Hematopoietic multipotent progenitor cell (in vitro differentiated cells): ENCODE results near the gene VASH2. TPM values are rescaled to one million over a fixed set of nuclear protein-coding genes. Genes with fewer than 3 reads are reported as not detected.

Experiments
- DNase-seq, 3 donors: peaks; one replicate each; pipeline ENCODE4 v3.0.0-alpha.2; 2011 to 2015; ENCODE audit warnings: low read depth in 2 of 3, low spot score in 2 of 3
- total RNA-seq: library from RNA; depleted of rRNA; stranded (reverse); fragments of >200 nt; gene quantifications from one replicate; pipeline ENCODE4 v1.2.3, GENCODE V29; 2012

Gene VASH2
- total RNA-seq, 1 donor, result 0.81 TPM

- peak in 1 of 3 donors; percentile 45 for DNase-seq
These were observed 21.7 kb upstream of the VASH2 start for GRCh38 chr1:212928323-212929291.

DNA sequence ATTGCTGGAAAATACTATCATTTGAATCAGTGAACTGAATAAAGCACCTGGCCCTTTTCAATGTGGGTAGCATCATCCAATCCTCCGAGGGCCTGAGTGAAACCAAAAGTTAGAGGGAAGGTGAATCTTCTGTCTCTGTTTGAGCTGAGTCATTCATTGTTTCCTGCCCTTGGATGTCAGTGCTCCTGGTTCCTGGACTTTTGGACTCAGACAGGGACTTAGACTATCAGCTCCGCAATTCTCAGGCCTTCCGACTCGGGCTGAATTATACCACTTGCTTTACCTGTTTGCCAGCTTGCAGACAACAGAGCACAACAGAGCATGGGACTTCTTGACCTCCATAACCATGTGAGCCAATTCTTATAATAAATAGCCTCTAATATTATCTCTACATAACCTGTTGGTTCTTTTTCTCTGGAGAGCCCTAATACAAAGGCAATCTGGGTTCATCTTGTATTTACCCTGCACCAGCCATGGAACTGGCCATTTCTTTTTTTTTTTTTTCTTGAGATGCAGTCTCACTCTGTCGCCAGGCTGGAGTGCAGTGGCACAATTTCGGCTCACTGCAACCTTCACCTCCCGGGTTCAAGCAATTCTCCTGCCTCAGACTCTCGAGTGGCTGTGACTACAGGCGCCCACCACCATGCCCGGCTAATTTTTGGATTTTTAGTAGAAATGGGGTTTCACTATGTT lies 19.2 kb upstream of the VASH2 start:
- DNase-seq, result no peak

GRCh38 chr1:212933815-212934471 lies 16.4 kb upstream of the VASH2 start:
- DNase-seq, result no peak

DNA sequence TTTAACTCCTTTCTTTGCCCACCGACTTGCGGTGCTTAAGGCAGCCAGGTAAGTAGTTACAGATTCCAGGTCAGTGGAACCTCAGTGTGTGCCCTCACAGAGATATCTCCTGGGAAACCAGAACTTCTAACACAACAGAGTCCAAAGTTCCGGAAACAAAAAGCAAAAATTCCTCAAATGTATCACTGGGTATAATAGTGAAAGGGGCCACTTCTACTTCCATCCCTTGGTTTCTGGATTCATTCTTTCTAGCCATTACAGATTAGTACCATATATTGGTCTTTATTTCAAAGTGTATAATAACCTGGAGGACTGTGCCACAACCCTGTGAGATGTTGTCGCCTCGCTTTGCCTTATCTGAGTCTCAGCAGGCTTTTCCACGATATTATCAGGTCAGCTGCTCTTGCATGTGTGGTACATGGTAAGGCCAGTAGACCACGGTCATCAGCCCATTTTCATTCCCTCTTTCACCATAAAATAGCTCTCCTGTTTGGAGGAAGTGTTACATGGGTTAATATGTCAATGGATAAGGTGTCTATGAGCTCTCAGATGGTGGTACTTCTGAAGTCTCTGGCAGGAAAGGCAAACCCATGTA lies 14.9 kb upstream of the VASH2 start:
- DNase-seq, result no peak

- no peak for DNase-seq
These were observed 13.3 kb upstream of the VASH2 start for GRCh38 chr1:212937034-212937433.

DNA sequence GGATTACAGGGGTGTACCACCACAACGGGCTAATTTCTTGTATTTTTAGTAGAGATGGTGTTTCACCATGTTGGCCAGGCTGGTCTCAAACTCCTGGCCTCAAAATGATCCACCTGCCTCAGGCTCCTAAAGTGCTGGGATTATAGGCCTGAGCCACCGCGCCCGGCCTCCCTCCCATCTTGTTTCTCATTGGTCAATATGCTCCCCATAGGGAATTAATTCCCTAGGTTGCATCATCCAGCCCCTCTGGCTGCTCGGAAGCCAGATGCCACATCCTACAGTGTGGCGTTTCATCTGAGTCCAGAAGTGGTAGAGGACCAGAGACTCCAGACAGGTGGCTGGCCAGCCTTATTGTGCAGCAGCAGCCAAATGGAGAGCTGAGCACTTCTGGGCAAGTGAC lies 11.5 kb upstream of the VASH2 start:
- DNase-seq, result no peak

DNA sequence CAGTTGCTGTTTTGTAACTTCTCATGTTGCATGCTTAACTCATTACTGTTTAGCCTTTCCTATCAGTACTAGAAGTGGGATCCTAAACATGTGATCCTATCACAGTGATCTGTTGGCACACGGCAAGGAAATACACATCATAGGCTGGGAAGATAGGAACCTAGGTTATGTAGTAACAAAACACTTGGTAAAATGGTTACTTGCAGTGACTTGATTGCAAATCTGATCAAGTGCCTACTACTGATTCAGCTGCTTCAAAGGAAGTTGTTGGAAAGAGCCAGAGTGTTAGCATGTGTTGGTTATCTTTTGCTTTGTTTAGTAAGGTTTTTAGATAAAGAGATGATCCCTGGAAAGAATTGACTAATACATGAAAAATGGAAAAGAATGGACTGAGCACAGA lies 8.9 kb upstream of the VASH2 start:
- DNase-seq, result no peak

GRCh38 chr1:212942679-212943392 lies 7.5 kb upstream of the VASH2 start:
- DNase-seq, result no peak

DNA sequence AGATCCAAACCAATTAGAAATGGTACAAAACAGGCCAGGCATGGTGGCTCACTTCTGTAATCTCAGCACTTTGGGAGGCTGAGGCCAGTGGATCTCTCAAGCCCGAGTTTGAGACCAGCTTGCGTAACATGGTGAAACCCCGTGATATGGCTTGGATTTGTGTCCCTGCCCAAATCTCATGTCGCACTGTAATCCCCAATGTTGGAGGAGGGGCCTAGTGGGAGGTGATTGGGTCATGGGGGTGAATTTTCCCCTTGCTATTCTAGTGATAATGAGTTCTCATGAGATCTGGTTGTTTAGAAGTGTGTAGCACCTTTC lies 7.0 kb upstream of the VASH2 start:
- DNase-seq, result no peak

GRCh38 chr1:212944229-212944901 lies 6.0 kb upstream of the VASH2 start:
- no peak for DNase-seq

DNA sequence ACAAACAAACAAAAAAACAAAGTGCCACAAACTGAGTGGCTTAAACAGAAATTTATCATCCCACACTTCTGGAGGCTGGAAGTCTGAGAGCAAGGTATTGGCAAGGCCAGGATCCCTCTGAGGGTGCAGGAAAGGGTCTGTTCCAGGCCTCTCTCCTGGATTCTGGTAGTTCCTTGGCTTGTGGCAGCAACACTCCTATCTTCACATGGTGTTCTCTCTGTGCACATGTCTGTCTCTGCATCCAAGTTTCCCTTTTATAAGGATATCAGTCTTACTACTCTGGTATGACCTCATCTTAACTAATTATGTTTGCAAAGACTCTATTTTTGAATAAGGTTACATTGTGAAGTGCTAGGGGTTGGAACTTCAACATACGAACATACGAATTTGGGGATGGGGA lies 5.3 kb upstream of the VASH2 start:
- DNase-seq, result no peak

DNA sequence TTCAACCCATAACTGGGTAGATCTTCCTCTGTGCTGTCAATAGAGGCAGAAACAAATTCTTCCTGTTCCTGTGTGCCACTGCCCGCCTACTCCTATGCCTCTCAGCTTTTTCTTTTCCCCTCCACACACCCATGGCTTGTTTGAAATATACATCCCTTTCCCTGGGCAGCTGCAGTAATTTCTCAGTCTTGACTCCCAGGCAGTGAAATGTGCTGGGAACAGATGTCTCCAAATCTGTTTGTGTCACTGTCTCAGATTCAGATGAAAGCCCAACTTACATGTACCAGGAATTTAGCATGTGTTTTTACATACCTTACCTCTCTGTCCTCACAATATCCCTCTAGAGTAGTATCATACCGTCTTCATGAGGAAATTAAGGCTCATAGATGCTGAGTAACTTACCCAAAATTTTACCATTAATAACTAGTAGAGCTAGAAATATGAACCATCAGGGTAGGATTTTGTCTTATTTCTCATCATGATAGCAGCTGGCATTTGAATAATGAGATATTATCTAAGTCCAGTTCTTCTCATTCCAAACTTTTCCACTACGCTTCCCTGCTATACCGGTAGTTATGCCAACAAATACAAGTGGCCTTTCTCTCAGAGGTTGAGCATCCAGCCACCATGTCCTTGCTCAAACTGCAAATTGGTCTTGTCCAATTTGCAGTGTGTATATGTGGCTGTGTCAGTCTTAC lies 4.7 kb upstream of the VASH2 start:
- DNase-seq, result no peak

- no peak for DNase-seq
These were observed 3.5 kb upstream of the VASH2 start for GRCh38 chr1:212946872-212947271.

- DNase-seq, result no peak
These were observed 570 bp upstream of the VASH2 start for GRCh38 chr1:212949771-212950170.

- no peak for DNase-seq
These were observed 995 bp downstream of the VASH2 start for GRCh38 chr1:212951126-212951946.

- no peak for DNase-seq
These were observed 1.8 kb downstream of the VASH2 start for GRCh38 chr1:212951947-212952640.

GRCh38 chr1:212952641-212952976 lies 2.3 kb downstream of the VASH2 start:
- no peak for DNase-seq

- DNase-seq, result no peak
These were observed 3.0 kb downstream of the VASH2 start for GRCh38 chr1:212953321-212953720.
